HEK293 (cell line): ENCODE results near the gene KRTAP5-4.

ENCODE experiments used
- KLF16 ChIP-seq: fragments of 450-650 bp; formaldehyde crosslinking; IDR thresholded peaks from 2 replicates; pipeline ENCODE4 v1.5.1; 2017; ENCODE audit warnings: missing biosample characterization, missing genetic modification characterization
- PRDM10 ChIP-seq: fragments of 450-650 bp; formaldehyde crosslinking; IDR thresholded peaks from 2 replicates; pipeline ENCODE4 v1.5.1; 2016; ENCODE audit warnings: missing biosample characterization, missing genetic modification characterization
- REPIN1 ChIP-seq: fragments of 450-650 bp; formaldehyde crosslinking; IDR thresholded peaks from 2 replicates; pipeline ENCODE4 v1.5.1; 2017; ENCODE audit warnings: missing biosample characterization, missing genetic modification characterization, low read depth
- TCF7L2 ChIP-seq: IDR thresholded peaks from 2 replicates; pipeline ENCODE4 v1.6.1; 2011; ENCODE audit warnings: low read depth, mild to moderate bottlenecking, inconsistent platforms, low read length, moderate library complexity, borderline replicate concordance
- ZBTB1 ChIP-seq: fragments of 450-650 bp; formaldehyde crosslinking; IDR thresholded peaks from 2 replicates; pipeline ENCODE4 v1.5.1; 2016; ENCODE audit warnings: missing biosample characterization, missing genetic modification characterization
- ZEB2 ChIP-seq: fragments of 450-650 bp; formaldehyde crosslinking; IDR thresholded peaks from 2 replicates; pipeline ENCODE4 v1.5.1; 2016; ENCODE audit warnings: missing biosample characterization, missing genetic modification characterization
- ZNF175 ChIP-seq: fragments of 450-650 bp; formaldehyde crosslinking; IDR thresholded peaks from 2 replicates; pipeline ENCODE4 v1.5.1; 2016; ENCODE audit warnings: missing biosample characterization, missing genetic modification characterization
- ZNF19 ChIP-seq: fragments of 450-650 bp; formaldehyde crosslinking; IDR thresholded peaks from 2 replicates; pipeline ENCODE4; 2016; ENCODE audit warnings: missing biosample characterization, missing genetic modification characterization, low read depth
- ZNF692 ChIP-seq: fragments of 450-650 bp; formaldehyde crosslinking; IDR thresholded peaks from 2 replicates; pipeline ENCODE4 v1.5.1; 2016; ENCODE audit warnings: missing biosample characterization, missing genetic modification characterization
- ZNF777 ChIP-seq: fragments of 450-650 bp; formaldehyde crosslinking; IDR thresholded peaks from 2 replicates; pipeline ENCODE4 v1.5.1; 2017; ENCODE audit warnings: missing biosample characterization, missing genetic modification characterization, borderline replicate concordance
- TF ChIP-seq, protein P1 (sequence below): fragments of 450-650 bp; formaldehyde crosslinking; IDR thresholded peaks from 2 replicates; pipeline ENCODE4 v1.5.1; 2016; ENCODE audit warnings: missing biosample characterization, missing genetic modification characterization, low read depth
- TF ChIP-seq, protein P2 (sequence below): fragments of 450-650 bp; formaldehyde crosslinking; IDR thresholded peaks from 2 replicates; pipeline ENCODE4 v1.5.1; 2016; ENCODE audit warnings: missing biosample characterization, missing genetic modification characterization
- TF ChIP-seq, protein P3 (sequence below): fragments of 450-650 bp; IDR thresholded peaks from 2 replicates; pipeline ENCODE4 v1.5.1; 2018; ENCODE audit warnings: missing biosample characterization, mild to moderate bottlenecking, missing genetic modification characterization

DNA sequence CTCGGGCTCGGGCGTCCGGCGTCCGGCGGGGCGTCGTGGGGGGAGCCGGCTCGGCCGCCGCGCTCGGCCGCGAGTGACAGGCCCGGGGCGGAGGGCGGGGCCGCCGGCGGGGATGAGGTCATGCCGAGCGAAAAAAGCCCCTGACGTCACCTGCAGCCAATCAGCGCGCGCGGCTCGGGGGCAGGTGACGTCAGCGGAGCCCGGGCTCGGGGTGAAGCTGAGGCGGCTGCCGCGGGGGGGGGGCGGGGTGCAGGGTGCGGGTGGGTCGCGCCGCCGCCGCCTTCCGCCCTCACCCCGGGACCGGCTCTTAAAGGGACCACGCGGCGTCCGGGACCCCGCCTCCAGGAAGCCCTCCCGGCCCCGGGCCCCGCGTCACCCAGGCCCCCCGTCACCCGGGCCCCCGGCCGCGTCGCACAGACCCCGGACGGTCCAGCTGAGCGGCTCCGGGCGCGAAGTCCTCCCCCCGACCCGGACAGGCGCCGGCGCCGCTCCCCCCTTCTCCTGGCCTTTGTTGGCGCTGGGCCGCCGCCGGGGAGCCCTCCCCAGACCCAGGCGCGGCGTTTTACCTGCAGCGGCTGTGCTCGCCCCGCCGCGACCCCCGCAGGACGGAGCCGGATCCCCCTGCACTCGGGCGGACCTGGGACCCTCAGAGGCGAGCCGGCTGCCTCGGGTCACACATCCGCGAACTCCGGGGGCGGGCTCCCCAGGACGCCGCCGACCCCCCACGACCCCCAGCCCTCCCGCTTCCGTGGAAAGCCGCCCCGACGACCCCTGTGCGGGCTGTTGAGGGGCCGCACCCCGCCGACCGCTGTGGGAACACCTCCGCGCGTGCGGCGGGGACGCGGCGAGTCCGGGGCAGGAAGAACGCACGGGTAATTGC, 49.5 kb downstream of the KRTAP5-4 start, which contains the start of gene DUSP8:
- TF ChIP-seq ZBTB1 (no peak), ZEB2 (tag by site-specific recombination) (no peak), KLF16 (tag by site-specific recombination) (no peak), ZNF19 (no peak), TCF7L2 (no peak), ZNF777 (tag by site-specific recombination) (no peak), ZNF692 (tag by site-specific recombination) (peak; percentile 31; the same call in 1 of the 2 replicates), REPIN1 (no peak), PRDM10 (no peak), ZNF175 (no peak)
- TF ChIP-seq, protein P1, sequence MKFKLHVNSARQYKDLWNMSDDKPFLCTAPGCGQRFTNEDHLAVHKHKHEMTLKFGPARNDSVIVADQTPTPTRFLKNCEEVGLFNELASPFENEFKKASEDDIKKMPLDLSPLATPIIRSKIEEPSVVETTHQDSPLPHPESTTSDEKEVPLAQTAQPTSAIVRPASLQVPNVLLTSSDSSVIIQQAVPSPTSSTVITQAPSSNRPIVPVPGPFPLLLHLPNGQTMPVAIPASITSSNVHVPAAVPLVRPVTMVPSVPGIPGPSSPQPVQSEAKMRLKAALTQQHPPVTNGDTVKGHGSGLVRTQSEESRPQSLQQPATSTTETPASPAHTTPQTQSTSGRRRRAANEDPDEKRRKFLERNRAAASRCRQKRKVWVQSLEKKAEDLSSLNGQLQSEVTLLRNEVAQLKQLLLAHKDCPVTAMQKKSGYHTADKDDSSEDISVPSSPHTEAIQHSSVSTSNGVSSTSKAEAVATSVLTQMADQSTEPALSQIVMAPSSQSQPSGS (tag by site-specific recombination) = peak; percentile 93
- TF ChIP-seq, protein P2, sequence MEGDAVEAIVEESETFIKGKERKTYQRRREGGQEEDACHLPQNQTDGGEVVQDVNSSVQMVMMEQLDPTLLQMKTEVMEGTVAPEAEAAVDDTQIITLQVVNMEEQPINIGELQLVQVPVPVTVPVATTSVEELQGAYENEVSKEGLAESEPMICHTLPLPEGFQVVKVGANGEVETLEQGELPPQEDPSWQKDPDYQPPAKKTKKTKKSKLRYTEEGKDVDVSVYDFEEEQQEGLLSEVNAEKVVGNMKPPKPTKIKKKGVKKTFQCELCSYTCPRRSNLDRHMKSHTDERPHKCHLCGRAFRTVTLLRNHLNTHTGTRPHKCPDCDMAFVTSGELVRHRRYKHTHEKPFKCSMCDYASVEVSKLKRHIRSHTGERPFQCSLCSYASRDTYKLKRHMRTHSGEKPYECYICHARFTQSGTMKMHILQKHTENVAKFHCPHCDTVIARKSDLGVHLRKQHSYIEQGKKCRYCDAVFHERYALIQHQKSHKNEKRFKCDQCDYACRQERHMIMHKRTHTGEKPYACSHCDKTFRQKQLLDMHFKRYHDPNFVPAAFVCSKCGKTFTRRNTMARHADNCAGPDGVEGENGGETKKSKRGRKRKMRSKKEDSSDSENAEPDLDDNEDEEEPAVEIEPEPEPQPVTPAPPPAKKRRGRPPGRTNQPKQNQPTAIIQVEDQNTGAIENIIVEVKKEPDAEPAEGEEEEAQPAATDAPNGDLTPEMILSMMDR (tag by site-specific recombination) = no peak
- TF ChIP-seq, protein P3, sequence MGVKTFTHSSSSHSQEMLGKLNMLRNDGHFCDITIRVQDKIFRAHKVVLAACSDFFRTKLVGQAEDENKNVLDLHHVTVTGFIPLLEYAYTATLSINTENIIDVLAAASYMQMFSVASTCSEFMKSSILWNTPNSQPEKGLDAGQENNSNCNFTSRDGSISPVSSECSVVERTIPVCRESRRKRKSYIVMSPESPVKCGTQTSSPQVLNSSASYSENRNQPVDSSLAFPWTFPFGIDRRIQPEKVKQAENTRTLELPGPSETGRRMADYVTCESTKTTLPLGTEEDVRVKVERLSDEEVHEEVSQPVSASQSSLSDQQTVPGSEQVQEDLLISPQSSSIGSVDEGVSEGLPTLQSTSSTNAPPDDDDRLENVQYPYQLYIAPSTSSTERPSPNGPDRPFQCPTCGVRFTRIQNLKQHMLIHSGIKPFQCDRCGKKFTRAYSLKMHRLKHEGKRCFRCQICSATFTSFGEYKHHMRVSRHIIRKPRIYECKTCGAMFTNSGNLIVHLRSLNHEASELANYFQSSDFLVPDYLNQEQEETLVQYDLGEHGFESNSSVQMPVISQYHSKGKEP (tag by site-specific recombination) = no peak
